Mucosa of stomach (tissue), 1 donor: Measurements from ENCODE around the gene TMED6.

Experiments
- H3K27me3 ChIP-seq: one replicate; pipeline ENCODE4 v1.7.0; 2013; ENCODE audit warnings: mild to moderate bottlenecking, low read length; ENCODE audit not compliant: control insufficient read depth, insufficient read depth
- H3K36me3 ChIP-seq: one replicate; pipeline ENCODE4 v1.7.0; 2013; ENCODE audit warnings: low read length; ENCODE audit not compliant: control insufficient read depth, insufficient read depth
- H3K4me1 ChIP-seq: one replicate; pipeline ENCODE4 v1.7.0; 2013; ENCODE audit warnings: mild to moderate bottlenecking, low read length; ENCODE audit not compliant: control insufficient read depth, insufficient read depth
- H3K4me3 ChIP-seq: one replicate; pipeline ENCODE4 v1.7.0; 2013; ENCODE audit warnings: low read length
- H3K9ac ChIP-seq: one replicate; pipeline ENCODE4 v1.7.0; 2013; ENCODE audit warnings: mild to moderate bottlenecking, low read length, moderate library complexity
- H3K9me3 ChIP-seq: one replicate; pipeline ENCODE4 v1.7.0; 2013; ENCODE audit warnings: mild to moderate bottlenecking, low read length, moderate library complexity; ENCODE audit not compliant: control insufficient read depth
- donor health status: Pancreatic carcinoma.

The TMED6 gene

GRCh38 chr16:69329369-69330285 lies 22.0 kb downstream of the TMED6 start:
- Histone ChIP-seq H3K27me3 (no peaks in the 10 kb centered on the region), H3K36me3 (peaks cover 6% of the 10 kb centered on the region), H3K4me1 (peaks cover 36% of the 10 kb centered on the region), H3K4me3 (peak overlapping the region; percentile 49), H3K9me3 (no peaks in the 10 kb centered on the region), H3K9ac (peak overlapping the region; percentile 78)

- H3K4me3 ChIP-seq, result peak overlapping the region; percentile 49
- H3K9me3 ChIP-seq, result no peaks in the 10 kb centered on the region
- peaks cover 1% of the 10 kb centered on the region for H3K36me3 ChIP-seq
- H3K9ac ChIP-seq, result peak overlapping the region; percentile 78
- H3K4me1 ChIP-seq, result peaks cover 44% of the 10 kb centered on the region
- no peaks in the 10 kb centered on the region for H3K27me3 ChIP-seq
These were observed 22.7 kb downstream of the TMED6 start for GRCh38 chr16:69328854-69329316.

- Histone ChIP-seq H3K4me1 (peaks cover 45% of the 10 kb centered on the region), H3K36me3 (peaks cover 4% of the 10 kb centered on the region)
These were observed 23.8 kb downstream of the TMED6 start for GRCh38 chr16:69327585-69328310.

GRCh38 chr16:69326172-69326873 lies 25.3 kb downstream of the TMED6 start:
- Histone ChIP-seq H3K9ac (no peak overlapping the region), H3K27me3 (no peaks in the 10 kb centered on the region), H3K36me3 (peaks cover 7% of the 10 kb centered on the region), H3K4me3 (no peak overlapping the region), H3K4me1 (peaks cover 45% of the 10 kb centered on the region), H3K9me3 (no peaks in the 10 kb centered on the region)

More at GRCh38 chr16:69327585-69328310, 23.8 kb downstream of the TMED6 start:
- H3K4me3 ChIP-seq, result no peak overlapping the region
- H3K9me3 ChIP-seq, result no peaks in the 10 kb centered on the region
- no peaks in the 10 kb centered on the region for H3K27me3 ChIP-seq
- H3K9ac ChIP-seq, result no peak overlapping the region

- Histone ChIP-seq H3K4me1 (peaks cover 45% of the 10 kb centered on the region), H3K9me3 (no peaks in the 10 kb centered on the region), H3K27me3 (no peaks in the 10 kb centered on the region), H3K4me3 (no peak overlapping the region), H3K36me3 (peaks cover 8% of the 10 kb centered on the region), H3K9ac (no peak overlapping the region)
These were observed 25.8 kb downstream of the TMED6 start for GRCh38 chr16:69325784-69326171.

GRCh38 chr16:69324585-69325253 lies 26.9 kb downstream of the TMED6 start:
- H3K9ac ChIP-seq, result no peak overlapping the region
- H3K9me3 ChIP-seq, result no peaks in the 10 kb centered on the region
- no peak overlapping the region for H3K4me3 ChIP-seq
- peaks cover 19% of the 10 kb centered on the region for H3K36me3 ChIP-seq
- H3K4me1 ChIP-seq, result peaks cover 45% of the 10 kb centered on the region
- H3K27me3 ChIP-seq, result no peaks in the 10 kb centered on the region

GRCh38 chr16:69324013-69324531 lies 27.5 kb downstream of the TMED6 start:
- Histone ChIP-seq H3K27me3 (no peaks in the 10 kb centered on the region), H3K9me3 (no peaks in the 10 kb centered on the region), H3K36me3 (peaks cover 20% of the 10 kb centered on the region), H3K4me1 (peaks cover 39% of the 10 kb centered on the region), H3K4me3 (no peak overlapping the region), H3K9ac (no peak overlapping the region)

GRCh38 chr16:69323415-69323814 lies 28.2 kb downstream of the TMED6 start:
- no peak overlapping the region for H3K9ac ChIP-seq
- H3K4me1 ChIP-seq, result peaks cover 33% of the 10 kb centered on the region
- H3K4me3 ChIP-seq, result no peak overlapping the region
- no peaks in the 10 kb centered on the region for H3K27me3 ChIP-seq
- H3K9me3 ChIP-seq, result no peaks in the 10 kb centered on the region
- peaks cover 20% of the 10 kb centered on the region for H3K36me3 ChIP-seq

- no peaks in the 10 kb centered on the region for H3K9me3 ChIP-seq
- H3K36me3 ChIP-seq, result peaks cover 20% of the 10 kb centered on the region
- H3K4me1 ChIP-seq, result peaks cover 26% of the 10 kb centered on the region
- no peak overlapping the region for H3K4me3 ChIP-seq
- H3K9ac ChIP-seq, result no peak overlapping the region
- H3K27me3 ChIP-seq, result no peaks in the 10 kb centered on the region
These were observed 29.2 kb downstream of the TMED6 start for GRCh38 chr16:69322343-69322742.

GRCh38 chr16:69321080-69321479 lies 30.5 kb downstream of the TMED6 start:
- Histone ChIP-seq H3K36me3 (peaks cover 30% of the 10 kb centered on the region), H3K27me3 (no peaks in the 10 kb centered on the region), H3K9ac (no peak overlapping the region), H3K9me3 (no peaks in the 10 kb centered on the region), H3K4me1 (peaks cover 15% of the 10 kb centered on the region), H3K4me3 (no peak overlapping the region)

- Histone ChIP-seq H3K4me1 (peaks cover 11% of the 10 kb centered on the region), H3K27me3 (no peaks in the 10 kb centered on the region), H3K36me3 (peaks cover 34% of the 10 kb centered on the region), H3K9me3 (no peaks in the 10 kb centered on the region), H3K9ac (no peak overlapping the region), H3K4me3 (no peak overlapping the region)
These were observed 30.9 kb downstream of the TMED6 start for GRCh38 chr16:69320740-69321073.
